H1 (cell line): ENCODE results near the gene ZIM2. TPM values are rescaled to one million over a fixed set of nuclear protein-coding genes. Genes with fewer than 3 reads are reported as not detected.

ENCODE experiments used
- CTCF ChIA-PET: fragments of 300-600 bp; sonication (Branson Sonifier 250); formaldehyde crosslinking; loops from one replicate; lab custom pipeline; 2021; ENCODE audit not compliant: partially characterized antibody; lab: Charles Lee
- POLR2A ChIA-PET: fragments of 300-600 bp; sonication (Branson Sonifier 250); formaldehyde crosslinking; loops from one replicate; lab custom pipeline; 2021; ENCODE audit warnings: inconsistent platforms; ENCODE audit not compliant: partially characterized antibody; lab: Charles Lee
- DNase-seq, 2 experiments: peaks; one replicate each; pipeline versions ENCODE4 v3.0.0 to v3.0.0-alpha.2; 2010 to 2022; ENCODE audit warnings: low spot score in 2 of 2, low read depth in 1 of 2, mixed read lengths in 1 of 2
- FAIRE-seq: peaks from 2 replicates; lab custom pipeline; 2011; peaks lifted over from hg19 to GRCh38; lab: Jason Lieb, UNC
- H2AFZ ChIP-seq: 2 replicates; pipeline ENCODE4 v1.8.1; 2012; ENCODE audit warnings: low read length, inconsistent platforms
- H2AK5ac ChIP-seq: 2 replicates; pipeline ENCODE4 v1.6.1; 2013; ENCODE audit warnings: low read depth, low read length
- H2BK120ac ChIP-seq: replicated peaks from 2 replicates; pipeline ENCODE3; 2013; ENCODE audit warnings: low read depth, low read length, inconsistent platforms
- H2BK12ac ChIP-seq: 2 replicates; pipeline ENCODE4 v1.6.1; 2013; ENCODE audit warnings: low read depth, low read length
- H2BK15ac ChIP-seq: 2 replicates; pipeline ENCODE4 v1.6.1; 2013; ENCODE audit warnings: low read length
- H2BK20ac ChIP-seq: 2 replicates; pipeline ENCODE4 v1.6.1; 2013; ENCODE audit warnings: low read length
- H2BK5ac ChIP-seq: 2 replicates; pipeline ENCODE4 v1.6.1; 2013; ENCODE audit warnings: low read depth, low read length
- H3K14ac ChIP-seq: 2 replicates; pipeline ENCODE4 v1.6.1; 2013; ENCODE audit warnings: inconsistent platforms; ENCODE audit not compliant: insufficient read length
- H3K18ac ChIP-seq: 2 replicates; pipeline ENCODE4 v1.6.1; 2013; ENCODE audit warnings: low read length; ENCODE audit errors: extremely low read depth
- H3K23ac ChIP-seq: 2 replicates; pipeline ENCODE4 v1.6.1; 2013; ENCODE audit warnings: inconsistent platforms; ENCODE audit not compliant: insufficient read length
- H3K23me2 ChIP-seq: 2 replicates; pipeline ENCODE4 v1.6.1; 2013; ENCODE audit warnings: low read depth, low read length
- H3K27ac ChIP-seq: 2 replicates; pipeline ENCODE4 v1.6.1; 2011; ENCODE audit warnings: low read depth, low read length, inconsistent platforms
- H3K27me3 ChIP-seq, 4 experiments: replicated peaks in 1 of 4; 1 replicate in 1 of 4; 2 replicates in 3 of 4; pipeline versions ENCODE4 v1.6.1 to v1.8.1; 2011 to 2013; ENCODE audit warnings: low read length in 3 of 4, mild to moderate bottlenecking in 3 of 4, inconsistent platforms in 2 of 4, mixed read lengths in 2 of 4, moderate library complexity in 1 of 4; ENCODE audit not compliant: control insufficient read depth in 3 of 4, insufficient read depth in 3 of 4; ENCODE audit errors: extremely low read depth in 1 of 4
- H3K36me3 ChIP-seq, 4 experiments: 2 replicates each; pipeline versions ENCODE4 v1.6.1 to v1.8.1; 2011 to 2013; ENCODE audit warnings: mild to moderate bottlenecking in 4 of 4, low read length in 3 of 4, moderate library complexity in 2 of 4, control low read depth in 1 of 4, inconsistent platforms in 1 of 4; ENCODE audit not compliant: insufficient read depth in 4 of 4, control insufficient read depth in 2 of 4
- H3K4ac ChIP-seq: replicated peaks from 2 replicates; pipeline ENCODE3; 2013; ENCODE audit warnings: low read length, low read depth, mixed read lengths, inconsistent platforms; ENCODE audit not compliant: insufficient read length
- H3K4me1 ChIP-seq, 4 experiments: replicated peaks in 1 of 4; 1 replicate in 1 of 4; 2 replicates in 3 of 4; pipeline versions ENCODE4 v1.6.1 to v1.8.1; 2011 to 2013; ENCODE audit warnings: low read length in 3 of 4, inconsistent platforms in 2 of 4, mixed read lengths in 1 of 4; ENCODE audit not compliant: insufficient read depth in 4 of 4, control insufficient read depth in 3 of 4
- H3K4me2 ChIP-seq, 2 experiments: 2 replicates each; pipeline versions ENCODE4 v1.6.1 to v1.8.1; 2011 to 2013; ENCODE audit warnings: low read depth in 2 of 2, low read length in 2 of 2, control low read depth in 1 of 2, inconsistent platforms in 1 of 2, mild to moderate bottlenecking in 1 of 2; ENCODE audit not compliant: insufficient read depth in 1 of 2
- H3K4me3 ChIP-seq, 4 experiments: fragments of 200-600, 300-600 bp in 1 of 4; sonication (generic), shearing (Covaris generic), sonication (Bioruptor Twin) in 1 of 4; 2 replicates each; pipeline versions ENCODE4 v1.5.1 to v1.8.1; 2011 to 2016; ENCODE audit warnings: low read length in 4 of 4, low read depth in 3 of 4, control low read depth in 2 of 4, inconsistent platforms in 2 of 4, mild to moderate bottlenecking in 2 of 4, mixed read lengths in 1 of 4, moderate library complexity in 1 of 4; ENCODE audit not compliant: insufficient read depth in 2 of 4; ENCODE audit errors: extremely low read depth in 1 of 4
- H3K56ac ChIP-seq: replicated peaks from 2 replicates; pipeline ENCODE3; 2013; ENCODE audit warnings: low read depth, mild to moderate bottlenecking, mixed read lengths, low read length, inconsistent platforms; ENCODE audit not compliant: insufficient read length
- H3K79me1 ChIP-seq: 2 replicates; pipeline ENCODE4 v1.6.1; 2013; ENCODE audit warnings: low read depth, low read length, control low read depth
- H3K79me2 ChIP-seq, 2 experiments: 2 replicates each; pipeline versions ENCODE4 v1.6.1 to v1.8.1; 2012 to 2013; ENCODE audit warnings: low read length in 2 of 2, mild to moderate bottlenecking in 2 of 2, inconsistent platforms in 1 of 2; ENCODE audit not compliant: insufficient read depth in 2 of 2, control insufficient read depth in 1 of 2
- H3K9ac ChIP-seq, 4 experiments: replicated peaks in 1 of 4; 1 replicate in 1 of 4; 2 replicates in 3 of 4; pipeline versions ENCODE4 v1.6.1 to v1.8.1; 2011 to 2013; ENCODE audit warnings: low read depth in 3 of 4, low read length in 3 of 4, control low read depth in 2 of 4, mild to moderate bottlenecking in 2 of 4, moderate library complexity in 2 of 4, inconsistent platforms in 1 of 4; ENCODE audit errors: extremely low read depth in 1 of 4
- H3K9me3 ChIP-seq, 2 experiments: 2 replicates each; pipeline versions ENCODE4 v1.6.1 to v1.8.1; 2012 to 2013; ENCODE audit warnings: mild to moderate bottlenecking in 2 of 2, moderate library complexity in 2 of 2, control low read depth in 1 of 2, inconsistent platforms in 1 of 2, low read depth in 1 of 2, low read length in 1 of 2, mixed read lengths in 1 of 2; ENCODE audit not compliant: insufficient read depth in 2 of 2
- H4K20me1 ChIP-seq, 2 experiments: replicated peaks in 1 of 2; 2 replicates each; pipeline versions ENCODE3 to v1.8.1; 2011 to 2013; ENCODE audit warnings: inconsistent platforms in 2 of 2, low read length in 2 of 2, mild to moderate bottlenecking in 1 of 2; ENCODE audit not compliant: insufficient read depth in 2 of 2, control insufficient read depth in 1 of 2
- H4K5ac ChIP-seq: 2 replicates; pipeline ENCODE4 v1.6.1; 2013; ENCODE audit warnings: low read length, low read depth, mixed read lengths, inconsistent platforms; ENCODE audit not compliant: insufficient read length
- H4K8ac ChIP-seq: 2 replicates; pipeline ENCODE4 v1.8.0; 2013; ENCODE audit warnings: mild to moderate bottlenecking, moderate library complexity, low read length, inconsistent platforms; ENCODE audit not compliant: insufficient read depth; ENCODE audit errors: extremely low read depth
- H4K91ac ChIP-seq: replicated peaks from 2 replicates; pipeline ENCODE3; 2013; ENCODE audit warnings: low read length, mixed read lengths, inconsistent platforms; ENCODE audit not compliant: insufficient read length
- BRCA1 ChIP-seq: IDR thresholded peaks from 2 replicates; pipeline ENCODE4 v1.6.1; 2012; ENCODE audit warnings: low read depth, low read length, improper control_type of control experiment
- CBX5 ChIP-seq: fragments of 300-800, 300-1000 bp; sonication (generic); IDR thresholded peaks from 2 replicates; pipeline ENCODE4 v1.7.1; 2016; ENCODE audit warnings: antibody characterized with exemption, low read length, low read depth
- HDAC2 ChIP-seq, 2 experiments: fragments of 300-600 bp in 1 of 2; sonication (generic) in 1 of 2; IDR thresholded peaks; 2 replicates each; pipeline ENCODE4 v1.6.1; 2011 to 2012; ENCODE audit warnings: low read depth in 2 of 2, low read length in 2 of 2, mild to moderate bottlenecking in 2 of 2, moderate library complexity in 2 of 2, borderline replicate concordance in 1 of 2, inconsistent platforms in 1 of 2
- POLR2AphosphoS5 ChIP-seq: IDR thresholded peaks from 2 replicates; pipeline ENCODE4 v1.6.1; 2011; ENCODE audit warnings: low read depth, low read length
- RAD21 ChIP-seq, 2 experiments: IDR thresholded peaks in 1 of 2; conservative IDR thresholded peaks in 1 of 2; 2 replicates each; pipeline ENCODE4 v1.6.1; 2011; ENCODE audit warnings: low read depth in 2 of 2, low read length in 2 of 2, improper control_type of control experiment in 1 of 2, inconsistent platforms in 1 of 2, mild to moderate bottlenecking in 1 of 2, moderate library complexity in 1 of 2
- SIRT6 ChIP-seq: IDR thresholded peaks from one replicate; pipeline ENCODE4 v1.7.1; 2012; ENCODE audit warnings: low read length, inconsistent platforms
- SP2 ChIP-seq: IDR thresholded peaks from 2 replicates; pipeline ENCODE4 v1.6.1; 2012; ENCODE audit warnings: mild to moderate bottlenecking, low read length, inconsistent platforms
- SRF ChIP-seq: IDR thresholded peaks from 2 replicates; pipeline ENCODE4 v1.6.1; 2011; ENCODE audit warnings: mild to moderate bottlenecking, low read depth, low read length, moderate library complexity
- WGBS, 2 experiments: shearing (Covaris generic) in 1 of 2; methylation state at CpG; one replicate each; pipeline versions ENCODE4 v1.1.6 to v1.1.7; 2013 to 2015; ENCODE audit warnings: low lambda C conversion rate in 2 of 2, mixed read lengths in 2 of 2, inconsistent platforms in 1 of 2, low coverage in 1 of 2, missing lambda C conversion rate in 1 of 2; ENCODE audit not compliant: insufficient replicate concordance in 2 of 2, insufficient coverage in 1 of 2, insufficient read length in 1 of 2; ENCODE audit errors: extremely low coverage in 1 of 2, missing lambda C conversion rate in 1 of 2; 5-methylcytosine and 5-hydroxymethylcytosine counted together
- polyA plus RNA-seq, 7 experiments: library from polyadenylated mRNA; depleted of rRNA in 3 of 7; stranded (reverse) in 5 of 7; unstranded in 2 of 7; fragments of >200 nt in 5 of 7; fragments of 200-250 nt in 2 of 7; gene quantifications; 1 replicate in 5 of 7; 2 replicates in 1 of 7; 4 replicates in 1 of 7; pipeline versions ENCODE4 v1.2.1 to v1.2.3, GENCODE V29; 2011 to 2013; ENCODE audit warnings: missing spikeins in 2 of 7, mixed read lengths in 2 of 7
- total RNA-seq: library from RNA; stranded (reverse); fragmentation: NEBNext Ultra II Directional; extraction: Animal tissue kit (Norgen Biotek cat#: 25700); gene quantifications from 2 replicates; pipeline ENCODE4 v1.2.1, GENCODE V29; 2021

ZIM2 gene
- total and polyA plus RNA-seq, 2 of the 8 experiments (the other 6 are each of a cell fraction or from before 2014, with no cell fraction given): not detected

DNA sequence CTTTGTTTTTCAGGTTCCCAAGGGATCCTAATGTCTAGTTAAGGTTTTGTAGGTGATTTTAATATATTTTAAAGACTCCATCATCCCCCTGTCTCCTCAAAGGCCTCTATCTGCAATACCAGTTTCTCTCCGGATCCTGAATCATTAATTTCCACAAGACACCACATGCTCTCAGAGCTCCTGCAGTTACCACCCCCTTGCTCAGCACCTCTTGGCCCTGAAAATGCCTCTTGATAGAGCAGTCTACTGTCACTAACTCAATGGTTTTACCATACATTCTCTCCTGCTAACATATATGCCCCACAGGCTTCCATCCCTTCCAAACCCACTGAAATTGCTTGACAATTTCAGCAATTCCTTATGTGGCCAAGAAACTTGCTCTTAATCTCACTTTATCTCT, 1.9 kb upstream of the ZIM2 start (continued):
- no peak for TF ChIP-seq SRF

DNA sequence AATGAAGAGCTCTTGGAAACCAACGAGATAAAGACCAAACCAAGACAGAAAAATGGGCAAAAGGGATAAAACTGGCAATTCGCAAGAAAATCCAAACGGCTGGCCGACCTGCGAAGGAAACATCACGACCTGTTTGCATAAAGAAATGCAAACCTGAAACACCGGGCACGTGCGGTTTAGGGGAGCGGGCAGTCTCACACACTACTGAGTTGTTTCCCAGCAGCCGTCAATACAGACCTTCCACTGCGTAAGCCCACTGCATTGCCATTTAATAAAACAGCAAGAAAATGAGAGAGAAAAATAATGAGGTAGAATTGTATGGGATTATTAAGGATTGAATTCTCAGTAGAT, 642 bp upstream of the ZIM2 start:
- Histone ChIP-seq H3K56ac (no peak overlapping the region), H3K27ac (no peak overlapping the region), H3K4me2 (no peak overlapping the region), H3K79me1 (no peaks in the 10 kb centered on the region), H3K27me3 (no peaks in the 10 kb centered on the region), H3K79me2 (no peaks in the 10 kb centered on the region), H2BK120ac (no peak overlapping the region), H4K8ac (no peak overlapping the region), H2AFZ (no peak overlapping the region), H3K4me1 (no peaks in the 10 kb centered on the region), H2BK20ac (no peak overlapping the region), H4K5ac (no peak overlapping the region), H2BK15ac (no peak overlapping the region), H3K14ac (no peak overlapping the region), H2BK5ac (no peak overlapping the region), H4K91ac (no peak overlapping the region), H3K23ac (no peak overlapping the region), H2AK5ac (no peak overlapping the region), H3K9ac (no peak overlapping the region), H3K18ac (no peak overlapping the region), H3K4ac (no peak overlapping the region), H3K4me3 (no peak overlapping the region), H3K9me3 (peaks cover 51 to 78% of the 10 kb centered on the region in 2 experiments), H3K36me3 (no peaks in the 10 kb centered on the region; a peak in 1 of 8 replicates), H2BK12ac (no peak overlapping the region), H3K23me2 (no peaks in the 10 kb centered on the region), H4K20me1 (no peaks in the 10 kb centered on the region)
- CTCF ChIA-PET: no interaction called here
- DNase-seq (no peak), FAIRE-seq (no peak)
- POLR2A ChIA-PET: no interaction called here
- WGBS, 2 experiments: 78% methylated on average over 12 of the region's 12 CpGs; no CpG with 5 or more reads in 1 of the 2 experiments
- no peak for TF ChIP-seq CBX5
- no peak for TF ChIP-seq SIRT6
- TF ChIP-seq BRCA1: no peak
- TF ChIP-seq SP2: no peak
- no peak for TF ChIP-seq POLR2AphosphoS5
- no peak for TF ChIP-seq HDAC2 (IDR thresholded peaks at IDR 0.05; ENCODE audit: borderline replicate concordance in 1 of 2, low read depth in 2 of 2, low read length in 2 of 2)
- TF ChIP-seq RAD21 (IDR thresholded peaks at IDR 0.05 in 1 of 2, conservative IDR thresholded peaks at IDR 0.05 in 1 of 2; ENCODE audit: low read depth in 2 of 2, low read length in 2 of 2): no peak
